ENCODE measurements around the gene NDUFC1.

DNA sequence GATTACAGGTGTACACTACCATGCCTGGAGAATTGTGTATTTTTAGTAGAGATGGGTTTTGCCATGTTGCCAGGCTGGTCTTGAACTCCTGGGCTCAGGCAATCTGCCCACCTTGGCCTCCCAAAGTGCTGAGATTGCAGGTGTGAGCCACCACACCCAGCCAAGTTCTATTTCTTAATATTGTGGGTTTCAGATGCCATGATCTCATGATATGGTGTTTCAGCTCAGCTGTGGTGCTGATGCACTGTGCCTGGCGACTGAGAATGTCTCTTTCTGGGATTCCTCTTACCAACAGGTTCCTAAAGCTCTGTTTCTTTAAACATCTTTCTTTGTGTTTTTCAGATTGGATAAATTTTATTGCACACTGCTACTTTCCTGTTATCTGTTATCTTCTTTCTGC lies 17.3 kb upstream of the NDUFC1 start:
- TF ChIP-seq PPARA (CRISPR knock-in tag; IDR thresholded peaks at IDR 0.05; ENCODE audit: borderline replicate concordance): no peak
- TF ChIP-seq ISL1 (CRISPR knock-in tag; IDR thresholded peaks at IDR 0.05): no peak
- TF ChIP-seq SNAI2 (CRISPR knock-in tag; IDR thresholded peaks at IDR 0.05): no peak
